DMS153 (cell line): ENCODE data around the gene BSDC1.
"Not testable (repeated sequence)": the region's sequence is repeated elsewhere in the genome, so short reads cannot be mapped to it uniquely, and the experiment has no call there.

Experiments used
- DNase-seq: peaks from one replicate; lab custom pipeline; 2025; lab: John Stamatoyannopoulos, UW

The BSDC1 gene

GRCh38 chr1:32358435-32358834, 35.8 kb downstream of the BSDC1 start:
- DNase-seq = no peak

GRCh38 chr1:32357614-32358013, 36.6 kb downstream of the BSDC1 start:
- no peak for DNase-seq

- DNase-seq = no peak
These were observed 37.8 kb downstream of the BSDC1 start for GRCh38 chr1:32356478-32356877.

- not testable (repeated sequence) for DNase-seq
These were observed 38.5 kb downstream of the BSDC1 start for GRCh38 chr1:32355778-32356177.

GRCh38 chr1:32353886-32354570, 40.2 kb downstream of the BSDC1 start:
- DNase-seq = no peak

GRCh38 chr1:32353431-32353830, 40.8 kb downstream of the BSDC1 start:
- DNase-seq = no peak

GRCh38 chr1:32352831-32353383, 41.3 kb downstream of the BSDC1 start:
- no peak for DNase-seq

- DNase-seq = no peak
These were observed 41.9 kb downstream of the BSDC1 start for GRCh38 chr1:32352239-32352745.

GRCh38 chr1:32351399-32352238, 42.6 kb downstream of the BSDC1 start:
- DNase-seq = peak; percentile 96

GRCh38 chr1:32350785-32351398, 43.3 kb downstream of the BSDC1 start:
- peak; percentile 77 for DNase-seq

GRCh38 chr1:32349211-32349708, 45.0 kb downstream of the BSDC1 start:
- DNase-seq = no peak

GRCh38 chr1:32346532-32347157, 47.6 kb downstream of the BSDC1 start:
- DNase-seq = no peak

- peak; percentile 68 for DNase-seq
These were observed 48.9 kb downstream of the BSDC1 start for GRCh38 chr1:32345289-32345827.

GRCh38 chr1:32342704-32343103, 51.5 kb downstream of the BSDC1 start:
- DNase-seq = no peak

GRCh38 chr1:32341971-32342370, 52.3 kb downstream of the BSDC1 start:
- no peak for DNase-seq

- DNase-seq = no peak
These were observed 53.0 kb downstream of the BSDC1 start for GRCh38 chr1:32341186-32341757.

GRCh38 chr1:32339363-32339978, 54.8 kb downstream of the BSDC1 start:
- no peak for DNase-seq

- DNase-seq = no peak
These were observed 55.5 kb downstream of the BSDC1 start for GRCh38 chr1:32338637-32339145.

- no peak for DNase-seq
These were observed 56.2 kb downstream of the BSDC1 start for GRCh38 chr1:32337855-32338636.
